HepG2 (cell line): ENCODE measurements around the gene CFAP97D1. TPM values are rescaled to one million over a fixed set of nuclear protein-coding genes. Genes with fewer than 3 reads are reported as not detected.

Experiments
- CENPT ChIP-seq: sonication (generic); formaldehyde crosslinking; IDR thresholded peaks from 2 replicates; pipeline ENCODE4 v1.8.0; 2022; ENCODE audit warnings: low read depth, mild to moderate bottlenecking, moderate library complexity, missing genetic modification reagents
- HMG20B ChIP-seq: conservative IDR thresholded peaks from 2 replicates; pipeline ENCODE4 v1.6.1; 2016; ENCODE audit warnings: missing genetic modification reagents, missing compliant biosample characterization
- HMGA1 ChIP-seq: sonication (generic); formaldehyde crosslinking; conservative IDR thresholded peaks from 2 replicates; pipeline ENCODE4 v1.4.0; 2020; ENCODE audit warnings: missing genetic modification reagents
- HOMEZ ChIP-seq: IDR thresholded peaks from 2 replicates; pipeline ENCODE4 v1.6.1; 2016; ENCODE audit warnings: low read depth
- HOXA3 ChIP-seq: sonication (generic); formaldehyde crosslinking; IDR thresholded peaks from 2 replicates; pipeline ENCODE4 v1.5.0; 2020; ENCODE audit warnings: missing genetic modification reagents
- IKZF4 ChIP-seq: sonication (generic); formaldehyde crosslinking; IDR thresholded peaks from 2 replicates; pipeline ENCODE4 v1.5.1; 2020; ENCODE audit warnings: borderline replicate concordance, mild to moderate bottlenecking, low read depth, missing genetic modification reagents; ENCODE audit errors: not compliant biosample characterization
- MEIS2 ChIP-seq: sonication (generic); formaldehyde crosslinking; IDR thresholded peaks from 2 replicates; pipeline ENCODE4 v1.9.0; 2021; ENCODE audit warnings: mild to moderate bottlenecking, missing genetic modification reagents
- MLX ChIP-seq: IDR thresholded peaks from 2 replicates; pipeline ENCODE4 v1.6.1; 2016
- NCOA2 ChIP-seq: sonication (generic); formaldehyde crosslinking; IDR thresholded peaks from 2 replicates; pipeline ENCODE4 v1.8.0; 2022; ENCODE audit warnings: inconsistent platforms
- NFE2 ChIP-seq: sonication (generic); formaldehyde crosslinking; IDR thresholded peaks from 2 replicates; pipeline ENCODE4 v1.4.0; 2020; ENCODE audit warnings: missing genetic modification reagents
- NR2C2 ChIP-seq: sonication (generic); formaldehyde crosslinking; IDR thresholded peaks from 2 replicates; pipeline ENCODE4 v1.4.0; 2020; ENCODE audit warnings: missing genetic modification reagents, mild to moderate bottlenecking, moderate library complexity, borderline replicate concordance
- PAXIP1 ChIP-seq: sonication (generic); formaldehyde crosslinking; conservative IDR thresholded peaks from 2 replicates; pipeline ENCODE4 v1.4.0; 2020; ENCODE audit warnings: mild to moderate bottlenecking, missing genetic modification reagents, moderate library complexity
- SOX6 ChIP-seq, 2 experiments: fragments of 450-650 bp in 1 of 2; sonication (generic) in 1 of 2; formaldehyde crosslinking in 1 of 2; IDR thresholded peaks; 2 replicates each; pipeline versions ENCODE4 v1.4.0 to v1.6.1; 2017 to 2020; ENCODE audit warnings: antibody characterized with exemption in 1 of 2, mild to moderate bottlenecking in 1 of 2, missing genetic modification reagents in 1 of 2
- SRSF9 ChIP-seq: fragments of 200-400 bp; formaldehyde crosslinking; IDR thresholded peaks from 2 replicates; pipeline ENCODE4 v1.6.1; 2018; ENCODE audit warnings: borderline replicate concordance, mild to moderate bottlenecking, low read depth, low read length; ENCODE audit not compliant: insufficient read depth, poor library complexity, severe bottlenecking
- SSRP1 ChIP-seq: IDR thresholded peaks from 2 replicates; pipeline ENCODE4 v1.6.1; 2016; ENCODE audit warnings: control low read depth
- ZC3H13 ChIP-seq: sonication (generic); formaldehyde crosslinking; IDR thresholded peaks from 2 replicates; pipeline ENCODE4 v1.8.1; 2023; ENCODE audit warnings: mild to moderate bottlenecking, missing genetic modification reagents, moderate library complexity
- ZKSCAN5 ChIP-seq: sonication (generic); formaldehyde crosslinking; IDR thresholded peaks from 2 replicates; pipeline ENCODE4 v1.5.1; 2020; ENCODE audit warnings: mild to moderate bottlenecking, missing genetic modification reagents
- ZNF546 ChIP-seq: sonication (generic); formaldehyde crosslinking; conservative IDR thresholded peaks from 2 replicates; pipeline ENCODE4 v1.8.1; 2023; ENCODE audit warnings: mild to moderate bottlenecking, missing genetic modification reagents
- ZNF552 ChIP-seq: sonication (generic); formaldehyde crosslinking; IDR thresholded peaks from 2 replicates; pipeline ENCODE4 v1.9.0; 2022; ENCODE audit warnings: missing genetic modification reagents, mild to moderate bottlenecking, borderline replicate concordance
- ZNF569 ChIP-seq: sonication (generic); formaldehyde crosslinking; IDR thresholded peaks from 2 replicates; pipeline ENCODE4 v1.5.0; 2020; ENCODE audit warnings: mild to moderate bottlenecking, missing genetic modification reagents, moderate library complexity, borderline replicate concordance
- ZNF607 ChIP-seq: sonication (generic); formaldehyde crosslinking; IDR thresholded peaks from 2 replicates; pipeline ENCODE4 v1.5.1; 2020; ENCODE audit warnings: missing genetic modification reagents, mild to moderate bottlenecking, borderline replicate concordance
- ZNF710 ChIP-seq: sonication (generic); formaldehyde crosslinking; IDR thresholded peaks from 2 replicates; pipeline ENCODE4 v1.5.0; 2020; ENCODE audit warnings: mild to moderate bottlenecking, missing genetic modification reagents, borderline replicate concordance
- ZNF841 ChIP-seq: sonication (generic); formaldehyde crosslinking; IDR thresholded peaks from 2 replicates; pipeline ENCODE4 v1.8.1; 2023; ENCODE audit warnings: missing genetic modification reagents, borderline replicate concordance
- polyA plus RNA-seq, 8 experiments: library from polyadenylated mRNA; depleted of rRNA in 3 of 8; stranded (reverse) in 7 of 8; unstranded in 1 of 8; fragments of >200 nt; fragmentation: Illumina TruSeq in 4 of 8; extraction: Trizol in 4 of 8; gene quantifications; 2 replicates each; pipeline versions ENCODE4 v1.2.1 to v1.2.3, GENCODE V29; 2011 to 2016; ENCODE audit warnings: low read depth in 4 of 8, missing spikeins in 1 of 8, mixed read lengths in 1 of 8; ENCODE audit not compliant: insufficient read depth in 1 of 8
- total RNA-seq, 5 experiments: library from RNA; depleted of rRNA; stranded (reverse); fragments of >200 nt; fragmentation: Illumina TruSeq; extraction: Trizol; gene quantifications; 2 replicates each; pipeline ENCODE4 v1.2.3, GENCODE V29; 2016; ENCODE audit warnings: low read depth in 1 of 5

The CFAP97D1 gene
- total and polyA plus RNA-seq, 2 of the 13 experiments (the other 11 are each of a cell fraction or from before 2014, with no cell fraction given) = 0.02 TPM; not detected in 1

- TF ChIP-seq NFE2 (peak; percentile 76; the same call in 1 of the 2 replicates), HOXA3 (CRISPR knock-in tag) (peak; percentile 37; the same call in 1 of the 2 replicates), ZKSCAN5 (CRISPR knock-in tag) (no peak), SRSF9 (no peak), MEIS2 (CRISPR knock-in tag) (peak; percentile 91), ZC3H13 (CRISPR knock-in tag) (no peak), NCOA2 (peak; percentile 83), ZNF607 (CRISPR knock-in tag) (no peak), ZNF710 (CRISPR knock-in tag) (peak; percentile 40; the same call in 1 of the 2 replicates), ZNF841 (0 out of 2 replicates have a peak, but pooled peaks have one; percentile 59), ZNF552 (CRISPR knock-in tag) (no peak), CENPT (no peak), SSRP1 (CRISPR knock-in tag) (no peak), ZNF569 (CRISPR knock-in tag) (no peak), NR2C2 (peak; percentile 81), MLX (peak; percentile 76), HMG20B (peak; percentile 100), PAXIP1 (CRISPR knock-in tag) (peak; percentile 93), IKZF4 (CRISPR knock-in tag) (no peak), HOMEZ (CRISPR knock-in tag) (peak; percentile 45; the same call in 1 of the 2 replicates), ZNF546 (CRISPR knock-in tag) (no peak), HMGA1 (CRISPR knock-in tag) (no peak), SOX6 (IDR thresholded peaks at IDR 0.05) (no peak), SOX6 (CRISPR knock-in tag; IDR thresholded peaks at IDR 0.05) (peak; percentile 96)
These were observed 21.6 kb downstream of the CFAP97D1 start (continued) for GRCh38 chr17:43801844-43802243.
